Keratinocyte (primary cell): ENCODE measurements around the gene DGKD. TPM values are rescaled to one million over a fixed set of nuclear protein-coding genes. Genes with fewer than 3 reads are reported as not detected.

Experiments used
- DNase-seq: peaks from one replicate; pipeline ENCODE4 v3.0.0-alpha.2; 2011; ENCODE audit warnings: low read depth, missing footprints, low spot score
- FAIRE-seq: peaks from 2 replicates; lab custom pipeline; 2011; peaks lifted over from hg19 to GRCh38; lab: Jason Lieb, UNC
- H2AFZ ChIP-seq: 2 replicates; pipeline ENCODE4 v1.6.0; 2012; ENCODE audit warnings: low read length, control low read depth, inconsistent platforms; ENCODE audit not compliant: control insufficient read depth
- H3K27ac ChIP-seq: 2 replicates; pipeline ENCODE4 v1.5.1; 2011; ENCODE audit warnings: low read length; ENCODE audit not compliant: control insufficient read depth, insufficient read depth
- H3K27me3 ChIP-seq: 3 replicates; pipeline ENCODE4 v1.6.0; 2011; ENCODE audit warnings: low read length; ENCODE audit not compliant: control insufficient read depth, insufficient read depth; ENCODE audit errors: extremely low read depth
- H3K36me3 ChIP-seq, 2 experiments: 2 replicates in 1 of 2; 3 replicates in 1 of 2; pipeline ENCODE4 v1.5.1; 2011; ENCODE audit warnings: low read length in 2 of 2, mild to moderate bottlenecking in 1 of 2; ENCODE audit not compliant: control insufficient read depth in 2 of 2, insufficient read depth in 2 of 2; ENCODE audit errors: extremely low read depth in 1 of 2
- H3K4me1 ChIP-seq: 3 replicates; pipeline ENCODE4 v1.5.1; 2011; ENCODE audit warnings: low read length; ENCODE audit not compliant: control insufficient read depth, insufficient read depth; ENCODE audit errors: extremely low read depth
- H3K4me2 ChIP-seq: 3 replicates; pipeline ENCODE4 v1.6.0; 2011; ENCODE audit warnings: low read depth, low read length; ENCODE audit not compliant: control insufficient read depth, insufficient read depth; ENCODE audit errors: extremely low read depth
- H3K4me3 ChIP-seq, 3 experiments: fragments of 200-600 bp in 1 of 3; sonication (generic) in 1 of 3; 2 replicates in 2 of 3; 3 replicates in 1 of 3; pipeline ENCODE4 v1.5.1; 2011 to 2016; ENCODE audit warnings: low read length in 3 of 3, mild to moderate bottlenecking in 3 of 3, control low read depth in 2 of 3, inconsistent platforms in 1 of 3, low read depth in 1 of 3, mixed read lengths in 1 of 3, mixed run types in 1 of 3, moderate library complexity in 1 of 3; ENCODE audit not compliant: control insufficient read depth in 2 of 3, insufficient read depth in 2 of 3; ENCODE audit errors: extremely low read depth in 1 of 3
- H3K79me2 ChIP-seq: 2 replicates; pipeline ENCODE4 v1.6.0; 2012; ENCODE audit warnings: low read length; ENCODE audit not compliant: control insufficient read depth, insufficient read depth
- H3K9ac ChIP-seq: 3 replicates; pipeline ENCODE4 v1.6.0; 2011; ENCODE audit warnings: low read length; ENCODE audit not compliant: control insufficient read depth, insufficient read depth; ENCODE audit errors: extremely low read depth
- H3K9me1 ChIP-seq: 3 replicates; pipeline ENCODE4 v1.6.0; 2011; ENCODE audit warnings: low read length; ENCODE audit not compliant: control insufficient read depth, insufficient read depth; ENCODE audit errors: extremely low read depth
- H3K9me3 ChIP-seq: 2 replicates; pipeline ENCODE4 v1.5.1; 2012; ENCODE audit warnings: low read depth, low read length; ENCODE audit not compliant: control insufficient read depth
- H4K20me1 ChIP-seq: 3 replicates; pipeline ENCODE4 v1.6.0; 2011; ENCODE audit warnings: low read length; ENCODE audit not compliant: control insufficient read depth, insufficient read depth; ENCODE audit errors: extremely low read depth
- CTCF ChIP-seq, 3 experiments: IDR thresholded peaks in 1 of 3; conservative IDR thresholded peaks in 1 of 3; optimal IDR thresholded peaks in 1 of 3; 2 replicates in 2 of 3; 3 replicates in 1 of 3; pipeline versions ENCODE3 to v1.5.1; 2011; ENCODE audit warnings: low read length in 3 of 3, mild to moderate bottlenecking in 3 of 3, moderate library complexity in 2 of 3, control low read depth in 1 of 3, inconsistent platforms in 1 of 3; ENCODE audit not compliant: insufficient read depth in 2 of 3; ENCODE audit errors: extremely low read depth in 1 of 3
- EZH2 ChIP-seq: IDR thresholded peaks from one replicate; pipeline ENCODE4 v1.6.1; 2012; ENCODE audit warnings: inconsistent platforms, mild to moderate bottlenecking, low read length, moderate library complexity
- dilution Hi-C: fragments of 300-500 bp; cut with MboI; formaldehyde crosslinking; loops from one replicate; pipeline ENCODE4 v1.7.0; 2020; ENCODE audit warnings: low sequenced_read_pairs; ENCODE audit not compliant: extremely low pct_ligation_motif_present
- polyA plus RNA-seq, 5 experiments: library from polyadenylated mRNA; depleted of rRNA in 3 of 5; stranded (reverse) in 3 of 5; stranded (forward) in 1 of 5; unstranded in 1 of 5; fragments of >200 nt; gene quantifications; 1 replicate in 1 of 5; 2 replicates in 3 of 5; 3 replicates in 1 of 5; pipeline versions ENCODE4 v1.2.1 to v1.2.3, GENCODE V29; 2011 to 2012; ENCODE audit warnings: missing spikeins in 2 of 5, low read depth in 1 of 5, low replicate concordance in 1 of 5

The DGKD gene
- polyA plus RNA-seq, 1 donor (not counting 4 experiments of a cell fraction or from before 2014, with no cell fraction given) = 6.1 TPM

GRCh38 chr2:233358335-233358734, 4.0 kb downstream of the DGKD start:
- no peak for TF ChIP-seq CTCF (optimal IDR thresholded peaks at IDR 0.05 in 1 of 3, IDR thresholded peaks at IDR 0.05 in 1 of 3, conservative IDR thresholded peaks at IDR 0.05 in 1 of 3; ENCODE audit: extremely low read depth in 1 of 3, insufficient read depth in 2 of 3, low read length in 3 of 3)
- TF ChIP-seq EZH2 = no peak
- no peak overlapping the region for H3K4me2 ChIP-seq

DNA sequence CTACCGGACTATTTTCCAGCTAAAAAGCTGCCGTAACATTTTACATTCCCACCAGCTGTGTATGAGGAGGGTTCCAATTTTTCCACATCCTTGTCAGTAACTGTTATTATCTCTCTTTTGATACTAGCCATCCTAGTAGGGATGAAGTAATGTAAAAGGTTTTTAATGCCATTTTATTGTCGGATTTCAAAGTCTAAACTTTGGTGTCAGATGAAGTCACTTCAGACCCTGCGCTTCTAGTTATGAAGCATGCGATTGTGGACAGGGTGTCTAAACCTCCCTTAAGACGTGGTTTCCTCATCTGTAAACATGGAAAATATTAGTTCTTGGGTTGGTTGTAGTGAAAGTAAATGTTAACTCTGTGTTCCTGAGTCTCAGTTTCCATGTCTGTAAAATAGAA, 4.7 kb downstream of the DGKD start:
- H2AFZ ChIP-seq = no peak overlapping the region
- FAIRE-seq (no peak), DNase-seq (no peak)
- H3K27me3 ChIP-seq = no peaks in the 10 kb centered on the region
- H3K27ac ChIP-seq = no peak overlapping the region
- H4K20me1 ChIP-seq = peaks cover 4% of the 10 kb centered on the region
- no peaks in the 10 kb centered on the region for H3K9me3 ChIP-seq
- H3K9ac ChIP-seq = no peak overlapping the region
- H3K4me1 ChIP-seq = peaks cover 16% of the 10 kb centered on the region
- H3K79me2 ChIP-seq = peaks cover 6% of the 10 kb centered on the region
- dilution Hi-C loops = no loop called here
- H3K4me3 ChIP-seq = no peak overlapping the region
- H3K36me3 ChIP-seq = peaks cover 0 to 2% of the 10 kb centered on the region in 2 experiments
- TF ChIP-seq EZH2 = no peak
- TF ChIP-seq CTCF (optimal IDR thresholded peaks at IDR 0.05 in 1 of 3, IDR thresholded peaks at IDR 0.05 in 1 of 3, conservative IDR thresholded peaks at IDR 0.05 in 1 of 3; ENCODE audit: extremely low read depth in 1 of 3, insufficient read depth in 2 of 3, low read length in 3 of 3) = no peak
- no peak overlapping the region for H3K4me2 ChIP-seq
- H3K9me1 ChIP-seq = no peaks in the 10 kb centered on the region

More at GRCh38 chr2:233358335-233358734, 4.0 kb downstream of the DGKD start:
- Histone ChIP-seq H3K27me3 (no peaks in the 10 kb centered on the region), H3K36me3 (peaks cover 0 to 2% of the 10 kb centered on the region in 2 experiments), H2AFZ (no peak overlapping the region), H3K9ac (no peak overlapping the region), H3K27ac (no peak overlapping the region), H3K79me2 (peaks cover 6% of the 10 kb centered on the region), H3K9me3 (no peaks in the 10 kb centered on the region), H3K4me1 (peaks cover 22% of the 10 kb centered on the region), H4K20me1 (peaks cover 4% of the 10 kb centered on the region), H3K9me1 (no peaks in the 10 kb centered on the region), H3K4me3 (no peak overlapping the region)
- dilution Hi-C loops = no loop called here
- DNase-seq = no peak
- FAIRE-seq = no peak
